ENCODE results near the gene FTO.

Gene FTO

GRCh38 chr16:54055191-54055590 lies 351.2 kb downstream of the FTO start:
- Histone ChIP-seq H3K9me3 (no peaks in the 10 kb centered on the region), H3K4me1 (peaks cover 15% of the 10 kb centered on the region), H3K4me3 (ENCODE audit: low read depth, low read length) (no peak overlapping the region), H3K36me3 (no peaks in the 10 kb centered on the region), H3K27me3 (no peaks in the 10 kb centered on the region)
- no peak for DNase-seq
- no peak for TF ChIP-seq CTCF (IDR thresholded peaks at IDR 0.05; ENCODE audit: low read depth, low read length)

GRCh38 chr16:54055864-54056263 lies 351.9 kb downstream of the FTO start:
- Histone ChIP-seq H3K4me1 (peaks cover 19% of the 10 kb centered on the region), H3K36me3 (no peaks in the 10 kb centered on the region), H3K9me3 (no peaks in the 10 kb centered on the region), H3K27me3 (no peaks in the 10 kb centered on the region), H3K4me3 (ENCODE audit: low read depth, low read length) (no peak overlapping the region)
- DNase-seq: no peak
- no peak for TF ChIP-seq CTCF (IDR thresholded peaks at IDR 0.05; ENCODE audit: low read depth, low read length)

- DNase-seq: no peak
- no peaks in the 10 kb centered on the region for H3K9me3 ChIP-seq
- H3K27me3 ChIP-seq: no peaks in the 10 kb centered on the region
- H3K4me3 ChIP-seq (ENCODE audit: low read depth, low read length): no peak overlapping the region
- no peak for TF ChIP-seq CTCF (IDR thresholded peaks at IDR 0.05; ENCODE audit: low read depth, low read length)
- peaks cover 25% of the 10 kb centered on the region for H3K4me1 ChIP-seq
- no peaks in the 10 kb centered on the region for H3K36me3 ChIP-seq
These were observed 353.0 kb downstream of the FTO start for GRCh38 chr16:54056921-54057320.

GRCh38 chr16:54059319-54059718 lies 355.4 kb downstream of the FTO start:
- no peak for TF ChIP-seq CTCF (IDR thresholded peaks at IDR 0.05; ENCODE audit: low read depth, low read length)

GRCh38 chr16:54060599-54061421 lies 356.9 kb downstream of the FTO start:
- Histone ChIP-seq H3K4me1 (peaks cover 34% of the 10 kb centered on the region), H3K4me3 (ENCODE audit: low read depth, low read length) (no peak overlapping the region; the same call in 1 of the 2 replicates), H3K36me3 (no peaks in the 10 kb centered on the region), H3K9me3 (no peaks in the 10 kb centered on the region), H3K27me3 (no peaks in the 10 kb centered on the region)
- no peak for TF ChIP-seq CTCF (IDR thresholded peaks at IDR 0.05; ENCODE audit: low read depth, low read length)
- DNase-seq: peak; percentile 80

More at GRCh38 chr16:54059319-54059718, 355.4 kb downstream of the FTO start:
- H3K4me1 ChIP-seq: peaks cover 34% of the 10 kb centered on the region
- DNase-seq: peak; percentile 53
- no peaks in the 10 kb centered on the region for H3K36me3 ChIP-seq
- H3K4me3 ChIP-seq (ENCODE audit: low read depth, low read length): no peak overlapping the region; the same call in 1 of the 2 replicates
- no peaks in the 10 kb centered on the region for H3K27me3 ChIP-seq
- no peaks in the 10 kb centered on the region for H3K9me3 ChIP-seq

GRCh38 chr16:54061454-54061853 lies 357.5 kb downstream of the FTO start:
- no peaks in the 10 kb centered on the region for H3K36me3 ChIP-seq
- no peaks in the 10 kb centered on the region for H3K9me3 ChIP-seq
- no peak for TF ChIP-seq CTCF (IDR thresholded peaks at IDR 0.05; ENCODE audit: low read depth, low read length)
- H3K4me1 ChIP-seq: peaks cover 34% of the 10 kb centered on the region
- no peak overlapping the region for H3K4me3 ChIP-seq (ENCODE audit: low read depth, low read length)
- H3K27me3 ChIP-seq: no peaks in the 10 kb centered on the region
- peak; percentile 52 for DNase-seq

Measured in BE2C (cell line).